Stimulated activated CD4-positive, alpha-beta T cell treated with anti-CD3 and anti-CD28 coated beads, TNF-alpha, amount 100 ng/mL, for 48 hours (primary cell): Measurements from ENCODE around the gene ASZ1.

Experiments used
- DNase-seq, 3 donors: peaks; one replicate each; pipeline ENCODE4 v3.0.0-alpha.2; 2020; ENCODE audit warnings: low read depth in 3 of 3

ASZ1 gene

GRCh38 chr7:117402109-117402508, 25.2 kb downstream of the ASZ1 start:
- no peak for DNase-seq

GRCh38 chr7:117401293-117402002, 25.8 kb downstream of the ASZ1 start:
- no peak for DNase-seq

DNA sequence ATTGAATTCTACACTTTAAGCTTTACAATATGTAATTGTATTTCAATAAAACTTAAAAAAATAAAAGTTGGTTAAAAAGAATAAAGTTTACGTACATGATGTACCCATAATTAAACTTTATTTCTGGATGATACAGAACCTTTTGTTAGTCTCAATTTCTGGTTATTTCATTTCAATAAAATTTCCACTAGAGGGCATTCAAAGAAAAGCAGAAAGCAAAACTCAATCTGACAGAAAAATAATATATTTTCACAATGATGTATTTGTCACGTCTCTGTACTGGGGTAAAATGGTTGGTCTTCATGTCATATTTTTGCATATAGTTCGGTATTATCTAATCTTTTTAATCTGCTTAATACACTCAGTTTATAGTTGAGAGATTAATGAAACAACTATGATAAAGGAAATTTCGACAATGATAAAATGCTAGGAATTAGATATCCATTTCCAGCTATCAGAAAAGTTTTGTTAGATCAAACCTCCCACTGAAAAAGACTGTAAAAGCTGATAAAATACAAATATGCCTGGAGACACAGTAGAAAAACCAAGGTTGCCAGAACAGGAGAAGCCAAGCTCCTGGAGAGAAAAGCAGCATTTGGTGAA, 27.4 kb downstream of the ASZ1 start:
- no peak for DNase-seq

- DNase-seq: no peak
Observed at GRCh38 chr7:117395743-117396142, 31.6 kb downstream of the ASZ1 start.

DNA sequence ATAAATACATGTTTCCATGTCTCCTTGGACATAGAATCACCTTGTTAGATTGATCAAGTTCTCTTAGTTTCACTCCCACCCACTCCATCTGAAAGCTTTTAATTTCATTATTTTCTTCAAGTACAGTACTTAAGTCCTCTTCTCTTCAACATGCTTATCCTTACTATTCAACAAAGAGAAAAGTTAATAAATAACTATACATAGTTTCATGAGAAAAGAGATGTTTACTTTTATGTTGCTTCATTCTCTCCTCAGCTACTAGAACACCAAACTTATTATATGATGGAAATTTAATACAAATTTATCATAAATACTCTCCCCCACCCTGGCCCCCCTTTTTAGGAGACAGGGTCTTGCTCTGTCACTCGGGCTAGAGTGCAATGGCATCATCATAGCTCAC, 33.5 kb downstream of the ASZ1 start:
- DNase-seq: no peak

DNA sequence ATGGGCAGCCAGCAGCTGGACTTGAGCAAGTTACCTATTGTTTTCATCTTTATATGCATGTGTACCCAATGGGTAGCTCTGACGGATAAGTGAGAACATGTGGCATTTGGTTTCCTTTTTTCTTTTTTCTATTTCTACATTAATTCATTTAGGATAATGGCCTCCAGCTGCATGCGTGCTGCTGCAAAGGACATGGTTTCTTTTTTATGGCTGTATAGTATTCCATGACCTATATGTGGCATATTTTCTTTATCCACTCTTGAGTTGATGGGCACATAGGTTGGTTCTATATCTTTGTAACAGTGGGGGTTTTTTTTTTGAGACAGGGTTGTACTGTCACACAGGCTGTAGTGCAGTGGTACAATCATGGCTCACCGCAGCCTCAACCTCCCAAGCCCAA, 37.4 kb downstream of the ASZ1 start:
- no peak for DNase-seq

GRCh38 chr7:117386110-117386706, 41.1 kb downstream of the ASZ1 start:
- DNase-seq: no peak

DNA sequence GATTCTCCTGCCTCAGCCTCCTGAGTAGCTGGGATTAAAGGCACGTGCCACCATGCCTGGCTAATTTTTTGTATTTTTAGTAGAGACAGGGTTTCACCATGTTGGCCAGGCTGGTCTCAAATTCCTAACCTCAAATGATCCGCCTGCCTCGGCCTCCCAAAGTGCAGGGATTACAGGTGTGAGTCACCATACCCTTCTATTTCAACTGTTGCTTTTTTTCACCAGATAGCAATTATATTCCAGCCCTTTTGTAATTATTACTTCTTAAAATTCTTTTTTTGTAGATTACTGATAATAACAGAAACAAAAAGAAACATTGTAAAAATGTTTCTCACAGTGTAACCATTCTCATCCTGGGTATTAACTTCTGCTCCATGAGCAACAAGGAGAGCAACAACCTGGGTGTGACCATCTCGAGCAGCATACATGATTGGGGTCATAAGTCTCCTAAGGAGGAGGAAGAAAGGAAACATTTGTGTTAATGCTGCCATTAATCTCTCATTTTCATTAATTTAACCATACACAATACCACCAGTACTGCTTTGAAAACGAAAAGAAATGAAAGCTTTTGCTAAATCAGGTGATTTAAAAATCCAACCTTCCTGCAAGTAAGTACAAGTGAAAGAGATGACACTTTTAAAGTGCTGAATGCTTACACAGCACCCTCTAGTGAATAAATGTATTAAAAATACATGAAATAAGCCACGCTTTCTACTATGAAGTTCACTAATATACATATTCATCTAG, 41.8 kb downstream of the ASZ1 start:
- DNase-seq: no peak

- no peak for DNase-seq
Observed at GRCh38 chr7:117384688-117385362, 42.5 kb downstream of the ASZ1 start.

DNA sequence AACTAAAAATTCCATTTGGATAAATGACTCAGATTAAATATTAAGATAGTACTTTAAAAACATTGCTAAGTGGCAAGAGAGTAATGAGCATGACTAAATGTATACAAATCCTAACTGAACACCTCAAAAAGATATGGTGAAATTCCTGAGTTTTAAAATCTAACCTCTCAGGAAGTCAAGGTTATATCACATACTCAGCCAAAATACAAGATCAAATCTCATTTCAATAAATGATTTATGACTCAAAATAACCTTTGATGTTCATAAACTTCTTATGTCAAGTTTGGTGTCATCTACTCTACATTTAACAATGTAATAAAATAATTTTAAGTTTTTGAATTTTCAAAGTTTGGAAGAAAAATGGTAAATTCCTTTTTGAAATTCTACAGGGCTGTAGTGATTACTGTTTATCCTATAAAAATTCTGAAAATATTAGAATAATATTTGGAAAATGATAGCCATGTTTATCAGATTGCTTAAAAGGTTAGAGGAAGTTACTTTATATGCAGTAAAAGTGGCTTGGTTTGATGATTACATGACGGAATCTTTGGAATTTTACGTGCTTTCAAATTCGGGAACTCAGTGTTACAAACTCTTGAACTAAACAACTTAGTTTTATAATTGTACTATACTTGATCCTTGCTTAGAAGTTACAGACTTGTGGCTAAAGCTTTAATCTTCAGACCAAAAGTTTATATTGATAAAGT, 43.7 kb downstream of the ASZ1 start:
- DNase-seq: no peak

GRCh38 chr7:117383046-117383445, 44.2 kb downstream of the ASZ1 start:
- no peak for DNase-seq

DNA sequence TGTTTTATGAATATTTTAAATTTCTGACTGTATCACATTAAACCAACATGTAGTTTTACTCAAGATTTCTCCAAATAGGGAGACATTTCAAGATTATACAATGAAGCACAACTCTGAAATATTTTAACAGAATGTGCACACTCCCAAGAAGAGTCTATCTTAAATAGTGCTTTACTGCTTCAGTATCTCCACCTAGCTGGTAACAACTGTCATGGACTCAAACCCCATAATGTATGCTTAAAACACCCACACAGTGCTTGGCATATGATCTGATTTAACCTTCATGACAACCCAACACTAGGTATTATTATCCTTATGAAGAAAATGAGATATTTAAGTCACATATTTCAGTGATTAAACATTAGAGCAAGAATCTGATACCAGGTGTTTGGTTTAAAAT, 45.9 kb downstream of the ASZ1 start:
- DNase-seq: no peak

DNA sequence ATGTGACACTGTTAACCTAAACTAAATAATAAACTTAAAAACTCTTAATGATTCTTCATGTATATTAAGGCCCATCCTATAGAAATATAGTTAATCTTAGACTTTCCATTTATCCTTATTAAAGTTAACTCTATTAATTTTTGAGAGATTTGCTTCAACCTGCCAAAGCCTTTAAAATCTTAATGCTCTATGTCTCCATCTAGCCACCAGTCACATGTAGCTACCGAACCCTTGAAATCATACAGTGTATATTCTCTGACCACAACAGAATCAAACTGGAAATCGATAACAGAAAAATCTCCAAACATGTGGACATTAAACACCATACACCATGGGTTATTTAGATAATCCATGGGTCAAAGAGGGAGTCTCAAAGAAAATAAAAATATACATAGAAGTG, 51.9 kb downstream of the ASZ1 start:
- DNase-seq: no peak

GRCh38 chr7:117372073-117372472, 55.2 kb downstream of the ASZ1 start:
- DNase-seq: no peak

GRCh38 chr7:117364339-117365080, 62.8 kb downstream of the ASZ1 start:
- no peak for DNase-seq

DNA sequence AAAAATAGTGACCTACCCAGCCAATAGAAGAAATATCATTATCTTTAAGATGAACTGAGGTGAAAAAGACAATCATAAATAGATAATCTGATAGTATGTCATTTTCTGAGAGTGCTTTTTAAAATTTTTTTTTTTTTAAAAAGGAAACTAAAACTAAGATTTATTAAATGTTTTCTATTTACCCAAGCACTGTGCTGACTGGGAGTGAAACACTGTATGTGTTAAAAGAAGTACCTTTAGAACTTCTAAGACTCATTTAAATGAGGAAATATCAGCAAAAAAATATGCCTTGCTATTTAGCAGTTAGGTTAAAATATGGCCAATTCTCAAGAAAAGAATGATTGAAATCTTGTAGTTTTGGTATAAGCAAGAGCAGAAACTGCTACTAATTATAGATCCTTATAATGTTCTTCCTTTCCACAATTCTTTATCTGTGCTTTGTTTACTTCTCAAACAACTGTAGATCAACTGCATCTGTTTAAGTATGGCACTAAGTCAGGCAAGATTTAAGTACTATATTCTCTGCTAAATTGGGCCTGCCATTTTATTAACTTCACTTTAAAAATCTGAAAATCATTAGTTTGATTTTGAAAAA, 64.9 kb downstream of the ASZ1 start:
- no peak for DNase-seq

- no peak for DNase-seq
Observed at GRCh38 chr7:117350027-117350426, 77.3 kb downstream of the ASZ1 start.

DNA sequence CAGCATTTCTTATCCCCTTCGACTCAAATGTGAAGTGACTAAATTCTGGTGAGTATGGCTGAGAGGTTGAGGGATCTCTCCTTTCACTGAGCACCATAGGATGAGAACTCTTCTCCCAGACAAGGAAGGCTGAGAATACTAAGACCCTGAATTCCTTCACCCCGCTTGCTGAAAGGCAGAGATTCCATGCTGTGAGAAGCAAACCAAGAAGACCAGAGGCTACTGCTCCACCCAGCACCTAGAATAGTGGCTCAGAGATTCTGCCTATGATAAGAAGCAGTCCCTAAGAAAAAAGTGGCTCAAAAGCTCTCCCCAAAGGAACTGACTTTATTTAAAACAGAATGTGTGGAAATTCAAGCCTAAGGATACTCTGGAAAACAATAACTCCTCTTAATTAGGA, 77.7 kb downstream of the ASZ1 start:
- no peak for DNase-seq

- DNase-seq: no peak
Observed at GRCh38 chr7:117347962-117348672, 79.2 kb downstream of the ASZ1 start.

DNA sequence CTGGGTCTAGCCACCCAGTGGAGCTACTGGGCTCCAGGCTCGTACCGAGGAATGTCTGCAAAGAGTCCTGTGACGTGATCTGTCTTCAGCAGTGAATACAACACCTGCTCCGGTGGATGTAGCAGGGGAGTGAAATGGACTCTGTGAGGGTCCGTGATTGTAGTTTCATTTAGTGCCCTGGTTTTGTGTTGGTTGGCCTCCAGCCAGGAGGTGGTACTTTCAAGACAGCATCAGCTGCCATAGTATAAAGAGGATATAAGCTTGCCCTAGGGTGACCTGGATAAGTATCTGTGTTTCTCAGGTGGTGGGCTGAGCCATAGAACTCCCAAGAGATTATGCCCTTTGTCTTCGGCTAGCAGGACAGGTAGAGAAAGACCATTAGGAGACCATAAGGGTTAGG, 79.8 kb downstream of the ASZ1 start:
- no peak for DNase-seq
